ENCODE measurements around the gene SPTSSA. TPM values are rescaled to one million over a fixed set of nuclear protein-coding genes. Genes with fewer than 3 reads are reported as not detected.
"Not testable (repeated sequence)": the region's sequence is repeated elsewhere in the genome, so short reads cannot be mapped to it uniquely, and the experiment has no call there.

Gene SPTSSA
- total and polyA plus RNA-seq, 3 experiments from 2014 or later, result 9.9 to 12.0 (median 11.6) TPM

DNA sequence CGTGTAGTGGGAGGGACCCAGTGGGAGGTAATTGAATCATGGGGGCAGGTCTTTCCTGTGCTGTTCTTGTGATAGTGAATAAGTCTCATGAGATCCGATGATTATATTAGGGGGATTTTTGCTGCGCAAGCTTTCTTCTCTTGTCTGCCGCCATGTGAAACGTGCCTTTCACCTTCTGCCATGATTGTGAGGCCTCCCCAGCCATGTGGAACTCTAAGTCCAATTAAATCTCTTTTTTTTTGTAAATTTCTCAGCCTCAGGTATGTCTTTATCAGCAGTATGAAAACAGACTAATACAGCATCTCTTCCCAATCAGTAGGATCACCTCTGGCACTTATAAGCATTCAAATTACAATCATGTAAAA lies 34.0 kb downstream of the SPTSSA start:
- H3K4me1 ChIP-seq (ENCODE audit: insufficient read depth, low read length); H3K27me3 ChIP-seq (ENCODE audit: insufficient read depth, low read length, poor library complexity, severe bottlenecking); H3K36me3 Mint-ChIP-seq; H3K4me1 Mint-ChIP-seq; H3K4me3 ChIP-seq (ENCODE audit: low read length); H3K9me3 ChIP-seq (ENCODE audit: low read length); H3K27ac ChIP-seq (ENCODE audit: low read depth, low read length); DNase-seq; CTCF ChIA-PET; H3K9me3 Mint-ChIP-seq; POLR2A ChIA-PET; H3K36me3 ChIP-seq (ENCODE audit: insufficient read depth, low read length); H3K27ac Mint-ChIP-seq; H3K4me3 Mint-ChIP-seq: not testable (repeated sequence)
- H3K27me3 Mint-ChIP-seq, result peaks cover 9 to 27% of the 10 kb centered on the region in 2 donors

DNA sequence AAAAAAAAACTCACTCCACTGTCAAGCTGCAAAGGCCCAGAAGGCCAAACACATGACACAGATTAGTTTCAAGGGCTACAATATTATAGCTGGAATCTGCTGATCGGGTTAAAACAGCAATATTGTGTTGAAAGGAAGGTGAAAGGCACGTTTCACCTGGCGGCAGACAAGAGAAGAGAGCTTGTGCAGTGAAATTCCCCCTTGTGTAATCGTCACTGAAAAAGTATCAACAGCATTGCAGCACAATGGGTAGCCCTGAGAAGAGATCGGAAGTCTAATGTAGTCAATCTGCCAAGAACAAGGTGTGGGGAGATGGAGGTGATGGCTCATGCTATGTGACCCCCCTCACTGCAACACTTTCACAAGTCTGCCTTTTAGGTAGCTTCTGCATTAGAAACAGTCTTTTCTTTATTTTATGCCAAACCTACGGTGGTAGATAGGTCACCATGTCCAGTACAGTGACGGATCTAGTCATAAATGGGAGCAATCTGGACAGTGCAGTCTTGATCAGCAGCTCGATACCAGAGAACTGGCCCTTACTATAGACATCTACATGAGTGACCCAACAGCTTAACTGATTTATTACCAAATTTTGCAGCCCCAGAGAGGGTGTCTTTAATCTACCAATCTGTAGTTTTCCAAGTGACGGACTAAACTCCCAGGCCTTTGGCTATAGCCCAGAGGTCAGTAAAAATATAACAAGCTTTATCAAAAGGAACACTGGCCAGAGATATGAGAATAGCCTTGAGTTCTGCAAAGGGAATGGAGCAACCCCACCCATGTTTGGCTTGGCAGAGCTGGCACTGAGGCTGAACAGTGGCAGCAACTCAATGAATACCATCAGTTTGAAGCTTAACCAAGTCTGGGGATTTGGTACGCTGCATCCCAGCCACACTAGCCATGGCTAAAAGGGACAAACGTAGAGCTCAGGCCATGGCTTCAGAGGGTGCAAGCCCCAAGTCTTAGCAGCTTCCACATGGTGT lies 35.4 kb downstream of the SPTSSA start:
- ChIA-PET CTCF (no interaction called here), POLR2A (no interaction called here)
- no peaks in the 10 kb centered on the region for H3K36me3 ChIP-seq (ENCODE audit: insufficient read depth, low read length)

DNA sequence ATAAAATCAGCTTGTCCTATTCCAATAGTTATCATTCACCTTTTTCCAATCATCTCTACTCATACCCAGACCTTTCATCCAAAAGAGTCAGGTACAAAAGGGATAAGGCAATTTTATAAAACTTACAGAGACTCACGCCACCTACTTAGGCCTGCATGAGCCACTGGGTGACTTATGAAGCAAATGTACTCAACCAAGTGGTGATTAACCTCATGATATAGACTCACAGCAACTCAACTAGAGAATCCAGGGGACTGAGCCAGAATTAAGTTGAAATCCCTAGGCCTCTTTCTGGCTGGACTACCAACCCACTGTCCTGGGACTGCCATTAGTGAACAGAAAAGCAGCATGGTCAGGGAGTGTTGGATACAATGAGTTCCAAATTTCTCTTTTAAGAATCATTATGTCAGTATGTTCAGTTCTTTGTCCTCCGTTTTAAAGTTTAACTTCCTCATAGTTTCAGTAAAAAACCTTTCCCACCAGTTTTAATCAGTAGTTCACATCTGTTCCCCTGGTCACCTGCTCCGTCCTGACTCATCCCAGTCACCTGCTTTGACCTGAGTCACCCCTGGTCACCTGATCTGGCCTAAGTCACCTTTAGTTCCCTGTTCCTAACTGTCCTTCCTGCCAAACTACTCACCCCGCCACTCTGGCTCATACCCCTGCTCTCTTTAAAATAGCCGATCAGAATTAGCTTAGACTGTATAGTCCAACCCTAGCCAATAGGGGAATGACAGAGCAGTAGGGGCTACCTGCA lies 36.8 kb downstream of the SPTSSA start:
- H3K4me3 ChIP-seq (ENCODE audit: low read length), result no peak overlapping the region
- no peaks in the 10 kb centered on the region for H3K4me1 Mint-ChIP-seq

More for the DNA sequence above, 35.4 kb downstream of the SPTSSA start:
- H3K27me3 Mint-ChIP-seq, result peaks cover 13 to 29% of the 10 kb centered on the region in 2 donors
- peaks cover under 1 to 3% (median 1%) of the 10 kb centered on the region in 5 donors for H3K9me3 Mint-ChIP-seq
- no peak overlapping the region for H3K4me3 Mint-ChIP-seq
- DNase-seq, result no peak
- Histone ChIP-seq H3K4me3 (ENCODE audit: low read length) (no peak overlapping the region), H3K9me3 (ENCODE audit: low read length) (no peaks in the 10 kb centered on the region), H3K27me3 (ENCODE audit: insufficient read depth, low read length, poor library complexity, severe bottlenecking) (no peaks in the 10 kb centered on the region), H3K27ac (ENCODE audit: low read depth, low read length) (no peak overlapping the region), H3K4me1 (ENCODE audit: insufficient read depth, low read length) (no peaks in the 10 kb centered on the region)
- H3K4me1 Mint-ChIP-seq, result no peaks in the 10 kb centered on the region
- H3K27ac Mint-ChIP-seq, result no peak overlapping the region
- peaks cover 0 to 2% (median 0%) of the 10 kb centered on the region in 3 donors for H3K36me3 Mint-ChIP-seq

DNA sequence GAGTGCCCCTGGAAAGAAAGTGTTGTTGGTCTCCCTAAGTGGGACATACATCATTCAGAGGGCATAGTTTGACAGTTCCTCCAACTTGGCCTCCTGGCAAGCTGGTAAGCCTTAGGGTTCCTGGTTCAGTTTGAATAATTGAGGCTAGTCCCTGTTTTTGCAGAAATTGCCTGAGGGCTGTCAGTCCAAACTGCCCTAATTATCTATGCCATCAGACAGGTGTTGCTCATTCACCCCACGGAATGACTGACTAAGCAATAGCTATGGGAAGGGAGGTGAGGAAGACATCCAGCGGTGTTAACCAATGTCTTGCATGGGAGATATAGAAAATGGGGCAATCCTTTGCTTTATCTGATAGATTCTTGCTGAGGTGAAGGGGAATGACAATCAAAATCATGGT lies 37.6 kb downstream of the SPTSSA start:
- Mint-ChIP-seq H3K27ac (no peak overlapping the region), H3K27me3 (peaks cover 16 to 29% of the 10 kb centered on the region in 2 donors), H3K4me3 (no peak overlapping the region), H3K9me3 (peaks cover 6 to 18% (median 13%) of the 10 kb centered on the region in 5 donors), H3K4me1 (no peaks in the 10 kb centered on the region), H3K36me3 (peaks cover 0 to 2% (median 0%) of the 10 kb centered on the region in 3 donors)
- no peak for DNase-seq
- ChIA-PET POLR2A (no interaction called here), CTCF (no interaction called here)
- Histone ChIP-seq H3K36me3 (ENCODE audit: insufficient read depth, low read length) (no peaks in the 10 kb centered on the region), H3K4me3 (ENCODE audit: low read length) (no peak overlapping the region), H3K27me3 (ENCODE audit: insufficient read depth, low read length, poor library complexity, severe bottlenecking) (no peaks in the 10 kb centered on the region), H3K9me3 (ENCODE audit: low read length) (no peaks in the 10 kb centered on the region), H3K27ac (ENCODE audit: low read depth, low read length) (no peak overlapping the region), H3K4me1 (ENCODE audit: insufficient read depth, low read length) (no peaks in the 10 kb centered on the region)

More for the DNA sequence above, 36.8 kb downstream of the SPTSSA start:
- Mint-ChIP-seq H3K27ac (no peak overlapping the region), H3K4me3 (peak overlapping the region in 1 of 7 donors; percentile 33), H3K9me3 (peaks cover 6 to 13% (median 10%) of the 10 kb centered on the region in 5 donors), H3K27me3 (peaks cover 16 to 29% of the 10 kb centered on the region in 2 donors), H3K36me3 (peaks cover 0 to 2% (median 0%) of the 10 kb centered on the region in 3 donors)
- no peak overlapping the region for H3K27ac ChIP-seq (ENCODE audit: low read depth, low read length)
- CTCF ChIA-PET, result no interaction called here
- POLR2A ChIA-PET, result no interaction called here
- no peaks in the 10 kb centered on the region for H3K36me3 ChIP-seq (ENCODE audit: insufficient read depth, low read length)
- no peak for DNase-seq
- no peaks in the 10 kb centered on the region for H3K4me1 ChIP-seq (ENCODE audit: insufficient read depth, low read length)
- no peaks in the 10 kb centered on the region for H3K9me3 ChIP-seq (ENCODE audit: low read length)
- no peaks in the 10 kb centered on the region for H3K27me3 ChIP-seq (ENCODE audit: insufficient read depth, low read length, poor library complexity, severe bottlenecking)

DNA sequence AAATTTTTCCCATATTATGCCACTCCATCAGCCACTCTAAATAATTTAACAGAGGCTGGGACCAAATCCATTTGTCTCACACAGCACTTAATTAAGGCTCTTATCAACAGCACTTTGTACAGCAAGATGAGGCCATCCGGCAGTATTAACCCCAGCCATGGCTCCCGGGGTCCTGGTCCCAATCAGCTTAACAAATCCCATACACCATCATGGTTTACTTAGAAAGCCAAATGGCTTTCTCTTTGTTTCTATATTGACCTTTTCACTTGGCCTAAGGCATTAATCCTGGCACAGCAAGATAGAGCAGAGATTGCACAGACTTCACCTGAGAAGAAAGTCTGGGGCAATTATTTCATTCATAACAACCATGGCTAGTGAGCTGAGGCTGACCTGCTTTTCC lies 38.6 kb downstream of the SPTSSA start:
- no peaks in the 10 kb centered on the region for H3K36me3 ChIP-seq (ENCODE audit: insufficient read depth, low read length)
- no peaks in the 10 kb centered on the region for H3K9me3 ChIP-seq (ENCODE audit: low read length)
- H3K27me3 ChIP-seq (ENCODE audit: insufficient read depth, low read length, poor library complexity, severe bottlenecking), result no peaks in the 10 kb centered on the region
- CTCF ChIA-PET, result no interaction called here
- no peak overlapping the region for H3K4me3 ChIP-seq (ENCODE audit: low read length)
- H3K9me3 Mint-ChIP-seq, result peaks cover 6 to 19% (median 13%) of the 10 kb centered on the region in 5 donors
- H3K4me1 Mint-ChIP-seq, result no peaks in the 10 kb centered on the region
- H3K27ac ChIP-seq (ENCODE audit: low read depth, low read length), result no peak overlapping the region
- H3K27ac Mint-ChIP-seq, result no peak overlapping the region
- POLR2A ChIA-PET, result no interaction called here
- peaks cover 0 to 2% (median 0%) of the 10 kb centered on the region in 3 donors for H3K36me3 Mint-ChIP-seq
- no peak overlapping the region for H3K4me3 Mint-ChIP-seq
- H3K27me3 Mint-ChIP-seq, result peaks cover 16 to 29% of the 10 kb centered on the region in 2 donors
- DNase-seq, result no peak
- no peaks in the 10 kb centered on the region for H3K4me1 ChIP-seq (ENCODE audit: insufficient read depth, low read length)

DNA sequence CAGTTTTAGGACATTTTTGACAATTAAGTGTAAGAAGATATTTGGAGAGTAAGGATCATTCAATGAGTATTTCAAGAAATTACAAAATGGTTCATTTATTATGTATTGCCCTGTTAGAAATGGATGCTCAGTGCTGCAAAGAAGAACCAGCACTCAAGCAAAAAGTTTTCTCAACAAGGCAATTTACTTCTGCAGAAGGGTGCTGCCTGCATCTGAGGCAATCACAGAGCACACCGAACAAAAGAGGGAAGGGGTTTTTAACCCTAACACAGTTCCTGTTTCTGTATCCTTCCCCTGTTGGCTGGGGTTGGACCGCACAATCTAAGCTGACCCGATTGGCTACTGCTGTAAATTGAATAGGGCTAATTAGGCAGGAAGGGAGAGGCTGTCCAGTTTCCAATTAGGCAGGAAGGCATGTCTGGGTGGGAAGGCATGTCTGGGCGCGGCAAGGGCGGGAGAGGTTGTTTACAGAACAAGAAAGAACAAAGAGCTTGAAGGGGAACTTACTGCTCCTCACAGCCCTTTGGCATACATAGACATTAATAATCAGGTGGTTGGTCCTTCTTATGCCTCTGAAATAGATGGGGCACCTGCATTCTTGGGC lies 41.4 kb downstream of the SPTSSA start:
- Histone ChIP-seq H3K27ac (ENCODE audit: low read depth, low read length) (no peak overlapping the region), H3K27me3 (ENCODE audit: insufficient read depth, low read length, poor library complexity, severe bottlenecking) (no peaks in the 10 kb centered on the region), H3K36me3 (ENCODE audit: insufficient read depth, low read length) (no peaks in the 10 kb centered on the region), H3K4me1 (ENCODE audit: insufficient read depth, low read length) (no peaks in the 10 kb centered on the region), H3K4me3 (ENCODE audit: low read length) (no peak overlapping the region), H3K9me3 (ENCODE audit: low read length) (no peaks in the 10 kb centered on the region)
- Mint-ChIP-seq H3K4me1 (no peaks in the 10 kb centered on the region), H3K9me3 (peaks cover 8 to 21% (median 16%) of the 10 kb centered on the region in 5 donors), H3K27ac (no peak overlapping the region), H3K4me3 (no peak overlapping the region), H3K36me3 (peaks cover 0 to 3% (median 2%) of the 10 kb centered on the region in 3 donors), H3K27me3 (peaks cover 10 to 22% of the 10 kb centered on the region in 2 donors)
- no peak for DNase-seq
- ChIA-PET POLR2A (no interaction called here), CTCF (no interaction called here)

DNA sequence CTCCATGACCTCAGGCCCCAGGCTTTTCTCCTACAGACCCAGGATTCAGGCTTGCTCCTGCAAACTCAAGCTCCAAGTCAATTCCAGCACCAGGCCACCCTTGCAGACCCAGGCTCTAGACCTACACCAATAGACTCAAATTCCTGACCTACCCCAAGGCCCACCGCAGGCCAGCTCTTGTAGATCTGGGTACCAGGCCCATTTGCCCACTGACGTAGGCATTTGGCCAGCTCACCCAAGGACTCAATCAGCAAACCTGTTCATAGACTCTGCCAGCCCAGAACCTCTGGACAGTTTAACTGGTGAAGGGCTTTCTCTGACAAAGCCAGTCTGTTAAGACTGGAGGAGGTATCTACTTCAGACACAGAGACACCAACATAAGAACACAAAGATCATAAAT lies 52.3 kb downstream of the SPTSSA start:
- H3K27ac Mint-ChIP-seq, result no peak overlapping the region
- Histone ChIP-seq H3K27me3 (ENCODE audit: insufficient read depth, low read length, poor library complexity, severe bottlenecking) (no peaks in the 10 kb centered on the region), H3K27ac (ENCODE audit: low read depth, low read length) (no peak overlapping the region), H3K4me3 (ENCODE audit: low read length) (no peak overlapping the region), H3K36me3 (ENCODE audit: insufficient read depth, low read length) (no peaks in the 10 kb centered on the region), H3K4me1 (ENCODE audit: insufficient read depth, low read length) (no peaks in the 10 kb centered on the region), H3K9me3 (ENCODE audit: low read length) (no peaks in the 10 kb centered on the region)
- no peak for DNase-seq
- no peaks in the 10 kb centered on the region for H3K4me1 Mint-ChIP-seq
- ChIA-PET CTCF (no interaction called here), POLR2A (no interaction called here)
- peaks cover 5 to 28% (median 23%) of the 10 kb centered on the region in 5 donors for H3K9me3 Mint-ChIP-seq
- peaks cover 4 to 12% of the 10 kb centered on the region in 2 donors for H3K27me3 Mint-ChIP-seq
- peaks cover 0 to 10% (median 1%) of the 10 kb centered on the region in 3 donors for H3K36me3 Mint-ChIP-seq
- H3K4me3 Mint-ChIP-seq, result no peak overlapping the region

DNA sequence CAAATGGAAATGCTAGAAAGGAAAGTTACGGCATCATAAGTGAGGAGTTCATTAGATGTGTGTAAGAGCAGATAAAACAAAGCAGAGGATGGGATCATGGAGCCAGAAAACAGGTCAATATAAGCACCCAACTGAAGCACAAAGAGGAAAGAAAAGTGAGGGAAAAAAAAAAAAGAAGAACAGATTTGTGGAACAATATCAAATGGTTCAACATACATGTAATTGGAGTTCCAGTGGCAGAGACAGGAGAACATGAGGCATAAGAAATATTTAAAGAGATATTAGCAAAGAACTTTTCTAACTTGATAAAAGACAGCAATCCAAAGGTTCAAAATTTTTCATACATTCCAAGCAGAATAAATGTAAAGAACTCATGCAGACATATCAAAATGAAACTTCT lies 54.1 kb downstream of the SPTSSA start:
- no peaks in the 10 kb centered on the region for H3K27me3 ChIP-seq (ENCODE audit: insufficient read depth, low read length, poor library complexity, severe bottlenecking)
- Mint-ChIP-seq H3K27me3 (peaks cover 4 to 15% of the 10 kb centered on the region in 2 donors), H3K9me3 (peaks cover 5 to 27% (median 17%) of the 10 kb centered on the region in 5 donors), H3K36me3 (peaks cover 0 to 10% (median 0%) of the 10 kb centered on the region in 3 donors), H3K27ac (no peak overlapping the region), H3K4me3 (no peak overlapping the region), H3K4me1 (no peaks in the 10 kb centered on the region)
- no peaks in the 10 kb centered on the region for H3K36me3 ChIP-seq (ENCODE audit: insufficient read depth, low read length)
- H3K4me3 ChIP-seq (ENCODE audit: low read length), result no peak overlapping the region
- no peaks in the 10 kb centered on the region for H3K4me1 ChIP-seq (ENCODE audit: insufficient read depth, low read length)
- ChIA-PET POLR2A (no interaction called here), CTCF (no interaction called here)
- no peak for DNase-seq
- H3K27ac ChIP-seq (ENCODE audit: low read depth, low read length), result no peak overlapping the region
- no peaks in the 10 kb centered on the region for H3K9me3 ChIP-seq (ENCODE audit: low read length)

Measured in CD8-positive, alpha-beta memory T cell (primary cell).